A549 (cell line): ENCODE results near the gene SLC10A1. TPM values are rescaled to one million over a fixed set of nuclear protein-coding genes. Genes with fewer than 3 reads are reported as not detected.
A peak's percentile ranks its signal among the peaks of the same experiment; 100 is the strongest.

Experiments used
- ATAC-seq, 2 experiments: fragments of 200-7000 bp in 1 of 2; fragments of >200 bp in 1 of 2; cut with Nextera tagmentation in 1 of 2; cut with Tn5 transposase in 1 of 2; 3 replicates each; pipeline versions ENCODE4 v1.8.0 to v1.9.1; 2018 to 2020; ENCODE audit warnings: mild to moderate bottlenecking in 1 of 2, moderate library complexity in 1 of 2
- CTCF ChIA-PET: fragments of 300-600 bp; sonication (Branson Sonifier 250); formaldehyde crosslinking; extraction: SDS; loops from one replicate; lab custom pipeline; 2021; ENCODE audit warnings: antibody characterized with exemption, inconsistent platforms; lab: Yijun Ruan, JAX
- POLR2A ChIA-PET: fragments of 350-600 bp; formaldehyde crosslinking; extraction: SDS; loops from one replicate; lab custom pipeline; 2021; ENCODE audit warnings: antibody characterized with exemption, inconsistent platforms; lab: Yijun Ruan, JAX
- DNase-seq, 2 experiments: peaks; one replicate each; pipeline versions ENCODE4 v3.0.0 to v3.0.0-alpha.2; 2011 to 2016; ENCODE audit warnings: low read depth in 1 of 2, low spot score in 1 of 2
- FAIRE-seq: peaks from 2 replicates; lab custom pipeline; 2011; peaks lifted over from hg19 to GRCh38; lab: Jason Lieb, UNC
- H3K27ac ChIP-seq, 2 experiments: fragments of >200 bp; sonication (Bioruptor Twin); formaldehyde crosslinking; 3 replicates each; pipeline ENCODE4 v1.5.1; 2016 to 2017
- H3K4me1 ChIP-seq: fragments of >200 bp; sonication (Bioruptor Twin); formaldehyde crosslinking; 3 replicates; pipeline ENCODE4 v1.6.1; 2016
- H3K4me2 ChIP-seq: fragments of >200 bp; sonication (Bioruptor Twin); formaldehyde crosslinking; 3 replicates; pipeline ENCODE4 v1.6.1; 2016
- H3K4me3 ChIP-seq: fragments of >200 bp; sonication (Bioruptor Twin); formaldehyde crosslinking; 3 replicates; pipeline ENCODE4 v1.5.1; 2016
- H3K9me3 ChIP-seq: fragments of >200 bp; sonication (Bioruptor Twin); formaldehyde crosslinking; 3 replicates; pipeline ENCODE4 v1.6.1; 2016
- BCL3 ChIP-seq: fragments of >200 bp; sonication (Bioruptor Twin); formaldehyde crosslinking; IDR thresholded peaks from 3 replicates; pipeline ENCODE4 v1.6.1; 2016
- CEBPB ChIP-seq, 2 experiments: fragments of >200 bp in 1 of 2; sonication (Bioruptor Twin) in 1 of 2; formaldehyde crosslinking in 1 of 2; IDR thresholded peaks; 2 replicates each; pipeline ENCODE4 v1.6.1; 2012 to 2016
- CHD2 ChIP-seq: fragments of 150-350 bp; IDR thresholded peaks from 2 replicates; pipeline ENCODE4 v1.6.1; 2014; ENCODE audit warnings: low read length; ENCODE audit not compliant: partially characterized antibody
- CHD4 ChIP-seq: fragments of 200-600 bp; sonication (generic); IDR thresholded peaks from 2 replicates; pipeline ENCODE4 v1.6.1; 2016; ENCODE audit warnings: antibody characterized with exemption, mild to moderate bottlenecking, borderline replicate concordance
- E2F6 ChIP-seq: IDR thresholded peaks from 2 replicates; pipeline ENCODE4 v1.6.1; 2012; ENCODE audit warnings: low read depth, borderline replicate concordance
- EHMT2 ChIP-seq: fragments of 200-600 bp; sonication (generic); IDR thresholded peaks from 2 replicates; pipeline ENCODE4 v1.6.1; 2016; ENCODE audit warnings: antibody characterized with exemption, low read depth, mild to moderate bottlenecking, moderate library complexity
- ESRRA ChIP-seq: fragments of 150-350 bp; IDR thresholded peaks from 2 replicates; pipeline ENCODE4 v1.6.1; 2014; ENCODE audit warnings: mild to moderate bottlenecking, low read length, borderline replicate concordance
- FOXS1 ChIP-seq: fragments of 250-450 bp; sonication (Bioruptor Pico); IDR thresholded peaks from 2 replicates; pipeline ENCODE4 v1.5.0; 2020; ENCODE audit warnings: mild to moderate bottlenecking, moderate library complexity
- HES2 ChIP-seq: fragments of >200 bp; sonication (Bioruptor Twin); formaldehyde crosslinking; IDR thresholded peaks from 2 replicates; pipeline ENCODE4 v1.6.1; 2016
- HMGXB4 ChIP-seq: fragments of 250-450 bp; sonication (Bioruptor Pico); IDR thresholded peaks from 2 replicates; pipeline ENCODE4 v1.5.0; 2021; ENCODE audit warnings: mild to moderate bottlenecking, moderate library complexity, borderline replicate concordance
- KDM5A ChIP-seq: fragments of 200-600 bp; sonication (generic); IDR thresholded peaks from 2 replicates; pipeline ENCODE4 v1.6.1; 2016; ENCODE audit warnings: antibody characterized with exemption, mild to moderate bottlenecking
- MAFK ChIP-seq: fragments of 450-650 bp; IDR thresholded peaks from 2 replicates; pipeline ENCODE4 v1.6.1; 2014; ENCODE audit not compliant: partially characterized antibody
- PBX3 ChIP-seq: IDR thresholded peaks from 2 replicates; pipeline ENCODE4 v1.6.1; 2012
- PHF8 ChIP-seq: fragments of 200-600 bp; sonication (generic); IDR thresholded peaks from 2 replicates; pipeline ENCODE4 v1.6.1; 2016; ENCODE audit warnings: low read depth, mild to moderate bottlenecking, antibody characterized with exemption, moderate library complexity, borderline replicate concordance
- POLR2A ChIP-seq: IDR thresholded peaks from 2 replicates; pipeline ENCODE4 v1.6.1; 2012; ENCODE audit warnings: mild to moderate bottlenecking, low read length
- POLR2AphosphoS2 ChIP-seq: conservative IDR thresholded peaks from 2 replicates; pipeline ENCODE4 v1.6.1; 2012; ENCODE audit warnings: low read length, improper control_type of control experiment, inconsistent platforms
- RAD21 ChIP-seq, 2 experiments: fragments of >200 bp in 1 of 2; sonication (Bioruptor Twin) in 1 of 2; formaldehyde crosslinking in 1 of 2; IDR thresholded peaks in 1 of 2; conservative IDR thresholded peaks in 1 of 2; 2 replicates in 1 of 2; 3 replicates in 1 of 2; pipeline ENCODE4 v1.6.1; 2012 to 2018; ENCODE audit warnings: inconsistent platforms in 1 of 2
- RCOR1 ChIP-seq: fragments of 150-350 bp; IDR thresholded peaks from 2 replicates; pipeline ENCODE4 v1.6.1; 2014; ENCODE audit warnings: antibody characterized with exemption, low read length, low read depth
- RFX5 ChIP-seq: fragments of 450-650 bp; IDR thresholded peaks from 2 replicates; pipeline ENCODE4 v1.7.1; 2014; ENCODE audit warnings: antibody characterized with exemption, mild to moderate bottlenecking, moderate library complexity
- SMC3 ChIP-seq: fragments of >200 bp; sonication (Bioruptor Twin); formaldehyde crosslinking; IDR thresholded peaks from 3 replicates; pipeline ENCODE4 v1.6.1; 2018; ENCODE audit warnings: inconsistent platforms
- USF2 ChIP-seq: fragments of 450-650 bp; IDR thresholded peaks from 2 replicates; pipeline ENCODE4 v1.6.1; 2014; ENCODE audit warnings: antibody characterized with exemption
- ZC3H11A ChIP-seq: fragments of 450-650 bp; IDR thresholded peaks from 2 replicates; pipeline ENCODE4 v1.6.1; 2014; ENCODE audit warnings: antibody characterized with exemption, mild to moderate bottlenecking
- ZFP36 ChIP-seq: fragments of 450-650 bp; IDR thresholded peaks from 2 replicates; pipeline ENCODE4 v1.6.1; 2014; ENCODE audit warnings: borderline replicate concordance; ENCODE audit not compliant: partially characterized antibody
- WGBS: methylation state at CpG from one replicate; pipeline ENCODE4 v1.1.6; 2017; ENCODE audit errors: missing lambda C conversion rate; 5-methylcytosine and 5-hydroxymethylcytosine counted together
- polyA plus RNA-seq, 4 experiments: library from polyadenylated mRNA; depleted of rRNA in 3 of 4; stranded (reverse); fragments of >200 nt; fragmentation: RNase III in 1 of 4; extraction: RNeasy Plus Mini Kit Qiagen cat#74134 plus additional on column Dnase treatment in 1 of 4; gene quantifications; 2 replicates in 3 of 4; 3 replicates in 1 of 4; pipeline ENCODE4 v1.2.3, GENCODE V29; 2011 to 2017

Gene SLC10A1
- polyA plus RNA-seq, 2 of the 4 experiments (the other 2 are of a cell fraction) = not detected

GRCh38 chr14:69808919-69809808, 12.1 kb upstream of the SLC10A1 start (continued):
- TF ChIP-seq EHMT2 = no peak
- TF ChIP-seq CEBPB (IDR thresholded peaks at IDR 0.05) = no peak
- TF ChIP-seq KDM5A = no peak
- no peak for TF ChIP-seq FOXS1
- TF ChIP-seq HES2 = no peak
- TF ChIP-seq RAD21 (conservative IDR thresholded peaks at IDR 0.05 in 1 of 2, IDR thresholded peaks at IDR 0.05 in 1 of 2) = no peak
- TF ChIP-seq BCL3 = no peak

- ChIA-PET POLR2A (interaction anchor here (0.7 kb wide), 1 partner anchor 542 kb away, joined by 6 read pairs; no protein-coding TSS in a partner anchor), CTCF (interaction anchor here (0.8 to 3.6 kb wide), 3 partner anchors 11 to 238 kb away, joined by 3 to 21 read pairs (median 19); no protein-coding TSS in a partner anchor)
- 0 out of 3 replicates have a peak, but pooled peaks cover 2% of the 10 kb centered on the region for H3K9me3 ChIP-seq
- ATAC-seq (no peak), DNase-seq (no peak), FAIRE-seq (no peak)
- H3K27ac ChIP-seq = no peak overlapping the region
- no peak overlapping the region for H3K4me2 ChIP-seq
- no peak overlapping the region for H3K4me3 ChIP-seq
- no peak for TF ChIP-seq RCOR1
- H3K4me1 ChIP-seq = 0 out of 3 replicates have a peak, but pooled peaks cover 5% of the 10 kb centered on the region
- WGBS = 32% methylated on average over 1 of the region's 1 CpG
Observed at GRCh38 chr14:69807192-69807591, 10.2 kb upstream of the SLC10A1 start.

GRCh38 chr14:69804902-69805301, 7.9 kb upstream of the SLC10A1 start:
- WGBS = 15% methylated on average over 2 of the region's 2 CpGs
- POLR2A ChIA-PET = no interaction called here
- ATAC-seq = no peak

GRCh38 chr14:69803753-69804152, 6.7 kb upstream of the SLC10A1 start:
- POLR2A ChIA-PET = no interaction called here
- CTCF ChIA-PET = interaction anchor here (0.6 to 3.4 kb wide), 7 partner anchors 10 to 513 kb away, joined by 3 to 14 read pairs (median 4); no protein-coding TSS in a partner anchor
- TF ChIP-seq POLR2A (no peak), USF2 (no peak), POLR2AphosphoS2 (no peak), CHD4 (no peak), HMGXB4 (no peak), RFX5 (no peak), ZFP36 (no peak), CHD2 (no peak), ESRRA (no peak), HES2 (no peak), E2F6 (no peak), PBX3 (no peak), MAFK (no peak), SMC3 (no peak), PHF8 (no peak), EHMT2 (no peak), ZC3H11A (no peak)

More at GRCh38 chr14:69804902-69805301, 7.9 kb upstream of the SLC10A1 start:
- no peak for FAIRE-seq
- CTCF ChIA-PET = interaction anchor here (1.0 to 3.4 kb wide), 2 partner anchors 13 to 269 kb away, joined by 4 to 12 read pairs; no protein-coding TSS in a partner anchor
- TF ChIP-seq MAFK = no peak
- Histone ChIP-seq H3K4me2 (no peak overlapping the region), H3K4me3 (no peak overlapping the region), H3K9me3 (0 out of 3 replicates have a peak, but pooled peaks cover 2% of the 10 kb centered on the region), H3K4me1 (0 out of 3 replicates have a peak, but pooled peaks cover 5% of the 10 kb centered on the region), H3K27ac (no peak overlapping the region)
- no peak for DNase-seq

More at GRCh38 chr14:69803753-69804152, 6.7 kb upstream of the SLC10A1 start:
- Histone ChIP-seq H3K4me2 (no peak overlapping the region), H3K27ac (no peak overlapping the region), H3K4me1 (0 out of 3 replicates have a peak, but pooled peaks cover 5% of the 10 kb centered on the region), H3K9me3 (0 out of 3 replicates have a peak, but pooled peaks cover 2% of the 10 kb centered on the region), H3K4me3 (no peak overlapping the region)
- ATAC-seq (peak; percentile 81 to 82; a peak in 5 of 6 replicates), FAIRE-seq (peak; percentile 36), DNase-seq (peak; percentile 17 to 44)
